ENCODE results near the gene TBCE. TPM values are rescaled to one million over a fixed set of nuclear protein-coding genes. Genes with fewer than 3 reads are reported as not detected.
A peak's percentile ranks its signal among the peaks of the same experiment; 100 is the strongest.
"Not testable (repeated sequence)": the region's sequence is repeated elsewhere in the genome, so short reads cannot be mapped to it uniquely, and the experiment has no call there.

The TBCE gene
- total RNA-seq, 1 donor = 22.8 TPM

GRCh38 chr1:235366286-235366685 is 941 bp upstream of the TBCE start:
- no peak overlapping the region for H3K4me3 ChIP-seq (ENCODE audit: insufficient read depth, low read length)
- H3K4me1 ChIP-seq (ENCODE audit: insufficient read depth, low read length) = peaks cover 2% of the 10 kb centered on the region
- H3K4me2 ChIP-seq (ENCODE audit: insufficient read depth, low read length) = peak overlapping the region; percentile 82
- TF ChIP-seq CTCF (IDR thresholded peaks at IDR 0.05; ENCODE audit: extremely low read depth, low read depth, low read length) = no peak
- peak overlapping the region; percentile 63 for H3K27ac ChIP-seq (ENCODE audit: low read depth, low read length)
- no peaks in the 10 kb centered on the region for H3K27me3 ChIP-seq (ENCODE audit: insufficient read depth, low read length)
- H3K36me3 ChIP-seq (ENCODE audit: insufficient read depth, low read length) = no peaks in the 10 kb centered on the region
- DNase-seq (ENCODE audit: insufficient read length, low spot score, missing footprints) = no peak
- no peaks in the 10 kb centered on the region for H3K9me3 ChIP-seq (ENCODE audit: low read depth, low read length)
- H4K20me1 ChIP-seq (ENCODE audit: insufficient read depth, low read length) = peaks cover 5% of the 10 kb centered on the region
- peaks cover 33% of the 10 kb centered on the region for H3K79me2 ChIP-seq (ENCODE audit: insufficient read depth, low read length)
- H2AFZ ChIP-seq (ENCODE audit: low read length) = peak overlapping the region; percentile 51

GRCh38 chr1:235368428-235368827 is 1.2 kb downstream of the TBCE start:
- peaks cover 2% of the 10 kb centered on the region for H3K4me1 ChIP-seq (ENCODE audit: insufficient read depth, low read length)
- H2AFZ ChIP-seq (ENCODE audit: low read length) = no peak overlapping the region
- no peak overlapping the region for H3K27ac ChIP-seq (ENCODE audit: low read depth, low read length)
- H3K36me3 ChIP-seq (ENCODE audit: insufficient read depth, low read length) = no peaks in the 10 kb centered on the region
- no peaks in the 10 kb centered on the region for H3K9me3 ChIP-seq (ENCODE audit: low read depth, low read length)
- no peak for TF ChIP-seq CTCF (IDR thresholded peaks at IDR 0.05; ENCODE audit: extremely low read depth, low read depth, low read length)
- peak overlapping the region; percentile 82 for H3K4me2 ChIP-seq (ENCODE audit: insufficient read depth, low read length)
- peaks cover 52% of the 10 kb centered on the region for H3K79me2 ChIP-seq (ENCODE audit: insufficient read depth, low read length)
- peak; percentile 27 for DNase-seq (ENCODE audit: insufficient read length, low spot score, missing footprints)
- H4K20me1 ChIP-seq (ENCODE audit: insufficient read depth, low read length) = peaks cover 5% of the 10 kb centered on the region
- peak overlapping the region; percentile 92 for H3K4me3 ChIP-seq (ENCODE audit: insufficient read depth, low read length)
- H3K27me3 ChIP-seq (ENCODE audit: insufficient read depth, low read length) = no peaks in the 10 kb centered on the region

- DNase-seq (ENCODE audit: insufficient read length, low spot score, missing footprints) = no peak
- Histone ChIP-seq H3K27me3 (ENCODE audit: insufficient read depth, low read length) (no peaks in the 10 kb centered on the region), H3K79me2 (ENCODE audit: insufficient read depth, low read length) (peaks cover 60% of the 10 kb centered on the region), H2AFZ (ENCODE audit: low read length) (no peak overlapping the region), H3K9me3 (ENCODE audit: low read depth, low read length) (no peaks in the 10 kb centered on the region), H3K27ac (ENCODE audit: low read depth, low read length) (no peak overlapping the region), H4K20me1 (ENCODE audit: insufficient read depth, low read length) (peaks cover 8% of the 10 kb centered on the region), H3K36me3 (ENCODE audit: insufficient read depth, low read length) (no peaks in the 10 kb centered on the region), H3K4me2 (ENCODE audit: insufficient read depth, low read length) (no peak overlapping the region), H3K4me3 (ENCODE audit: insufficient read depth, low read length) (no peak overlapping the region), H3K4me1 (ENCODE audit: insufficient read depth, low read length) (peaks cover 2% of the 10 kb centered on the region)
- no peak for TF ChIP-seq CTCF (IDR thresholded peaks at IDR 0.05; ENCODE audit: extremely low read depth, low read depth, low read length)
These were observed 2.6 kb downstream of the TBCE start for GRCh38 chr1:235369802-235370201.

GRCh38 chr1:235375919-235376605 is 8.8 kb downstream of the TBCE start:
- Histone ChIP-seq H3K36me3 (ENCODE audit: insufficient read depth, low read length) (peaks cover 22% of the 10 kb centered on the region), H3K27ac (ENCODE audit: low read depth, low read length) (no peak overlapping the region), H3K79me2 (ENCODE audit: insufficient read depth, low read length) (peaks cover 86% of the 10 kb centered on the region), H4K20me1 (ENCODE audit: insufficient read depth, low read length) (peaks cover 8% of the 10 kb centered on the region), H3K9me3 (ENCODE audit: low read depth, low read length) (no peaks in the 10 kb centered on the region), H3K4me2 (ENCODE audit: insufficient read depth, low read length) (no peak overlapping the region), H3K4me1 (ENCODE audit: insufficient read depth, low read length) (no peaks in the 10 kb centered on the region), H2AFZ (ENCODE audit: low read length) (no peak overlapping the region), H3K27me3 (ENCODE audit: insufficient read depth, low read length) (no peaks in the 10 kb centered on the region), H3K4me3 (ENCODE audit: insufficient read depth, low read length) (no peak overlapping the region)
- DNase-seq (ENCODE audit: insufficient read length, low spot score, missing footprints) = no peak
- no peak for TF ChIP-seq CTCF (IDR thresholded peaks at IDR 0.05; ENCODE audit: extremely low read depth, low read depth, low read length)

- H3K4me2 ChIP-seq (ENCODE audit: insufficient read depth, low read length); H2AFZ ChIP-seq (ENCODE audit: low read length); H3K4me3 ChIP-seq (ENCODE audit: insufficient read depth, low read length); H4K20me1 ChIP-seq (ENCODE audit: insufficient read depth, low read length); DNase-seq (ENCODE audit: insufficient read length, low spot score, missing footprints); H3K4me1 ChIP-seq (ENCODE audit: insufficient read depth, low read length); H3K27ac ChIP-seq (ENCODE audit: low read depth, low read length); H3K27me3 ChIP-seq (ENCODE audit: insufficient read depth, low read length); H3K9me3 ChIP-seq (ENCODE audit: low read depth, low read length): not testable (repeated sequence)
- H3K36me3 ChIP-seq (ENCODE audit: insufficient read depth, low read length) = peaks cover 27% of the 10 kb centered on the region
- H3K79me2 ChIP-seq (ENCODE audit: insufficient read depth, low read length) = peaks cover 70% of the 10 kb centered on the region
These were observed 11.0 kb downstream of the TBCE start for GRCh38 chr1:235378134-235378735.

All from osteoblast (primary cell).